HL-60 (cell line): ENCODE measurements around the gene NKD1.
"Not testable (repeated sequence)": the region's sequence is repeated elsewhere in the genome, so short reads cannot be mapped to it uniquely, and the experiment has no call there.

Experiments used
- DNase-seq, 2 experiments: peaks; one replicate each; pipeline ENCODE4 v3.0.0-alpha.2; 2010 to 2020; ENCODE audit warnings: low read depth in 1 of 2, low spot score in 1 of 2
- H3K27ac ChIP-seq: fragments of 250-450 bp; sonication (Bioruptor Pico); replicated peaks from 2 replicates; pipeline ENCODE4 v1.5.1; 2020; ENCODE audit warnings: mild to moderate bottlenecking, moderate library complexity
- H3K27me3 ChIP-seq: fragments of 250-450 bp; sonication (Bioruptor Pico); 2 replicates; pipeline ENCODE4 v1.5.1; 2021; ENCODE audit warnings: mild to moderate bottlenecking, moderate library complexity; ENCODE audit not compliant: insufficient read depth, poor library complexity, severe bottlenecking
- H3K4me3 ChIP-seq: replicated peaks from 2 replicates; pipeline ENCODE4 v1.5.1; 2011; ENCODE audit warnings: mild to moderate bottlenecking, control low read depth, low read length; ENCODE audit not compliant: insufficient read depth
- CTCF ChIP-seq: IDR thresholded peaks from one replicate; pipeline ENCODE4 v1.5.1; 2011; ENCODE audit warnings: low read length, control low read depth, inconsistent platforms; ENCODE audit not compliant: insufficient read depth
- GABPA ChIP-seq: IDR thresholded peaks from 2 replicates; pipeline ENCODE4 v1.6.1; 2012; ENCODE audit warnings: low read depth
- POLR2AphosphoS5 ChIP-seq: IDR thresholded peaks from 2 replicates; pipeline ENCODE4 v1.6.1; 2012; ENCODE audit warnings: low read depth
- REST ChIP-seq: IDR thresholded peaks from 2 replicates; pipeline ENCODE4 v1.6.1; 2012; ENCODE audit warnings: low read depth; ENCODE audit not compliant: insufficient replicate concordance
- SPI1 ChIP-seq: IDR thresholded peaks from 2 replicates; pipeline ENCODE4 v1.6.1; 2012; ENCODE audit warnings: low read depth, mild to moderate bottlenecking, borderline replicate concordance

NKD1 gene

DNA sequence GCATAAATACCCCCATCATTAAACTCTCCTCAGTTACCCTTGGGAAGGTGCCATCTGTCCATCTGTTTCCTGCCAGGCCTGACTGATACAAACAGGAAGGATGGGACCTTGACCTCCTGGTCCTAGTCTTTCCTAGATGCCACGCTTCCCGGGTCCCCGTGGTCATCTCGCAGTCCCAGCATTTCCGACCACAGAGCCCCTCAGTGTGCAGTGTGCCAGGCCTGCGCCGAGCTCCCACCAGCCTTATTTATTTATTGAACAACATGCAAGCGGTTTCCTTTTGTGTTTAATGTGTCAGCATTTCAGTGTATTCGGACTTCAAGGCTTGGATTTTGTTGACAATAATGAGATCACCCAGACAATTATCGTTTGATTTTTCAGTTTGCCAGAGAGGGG is 45.6 kb upstream of the NKD1 start:
- Histone ChIP-seq H3K4me3 (no peak overlapping the region), H3K27me3 (no peaks in the 10 kb centered on the region), H3K27ac (no peak overlapping the region)
- no peak for TF ChIP-seq CTCF
- TF ChIP-seq GABPA: no peak
- TF ChIP-seq REST: no peak
- TF ChIP-seq POLR2AphosphoS5: no peak
- TF ChIP-seq SPI1: no peak
- DNase-seq: no peak

DNA sequence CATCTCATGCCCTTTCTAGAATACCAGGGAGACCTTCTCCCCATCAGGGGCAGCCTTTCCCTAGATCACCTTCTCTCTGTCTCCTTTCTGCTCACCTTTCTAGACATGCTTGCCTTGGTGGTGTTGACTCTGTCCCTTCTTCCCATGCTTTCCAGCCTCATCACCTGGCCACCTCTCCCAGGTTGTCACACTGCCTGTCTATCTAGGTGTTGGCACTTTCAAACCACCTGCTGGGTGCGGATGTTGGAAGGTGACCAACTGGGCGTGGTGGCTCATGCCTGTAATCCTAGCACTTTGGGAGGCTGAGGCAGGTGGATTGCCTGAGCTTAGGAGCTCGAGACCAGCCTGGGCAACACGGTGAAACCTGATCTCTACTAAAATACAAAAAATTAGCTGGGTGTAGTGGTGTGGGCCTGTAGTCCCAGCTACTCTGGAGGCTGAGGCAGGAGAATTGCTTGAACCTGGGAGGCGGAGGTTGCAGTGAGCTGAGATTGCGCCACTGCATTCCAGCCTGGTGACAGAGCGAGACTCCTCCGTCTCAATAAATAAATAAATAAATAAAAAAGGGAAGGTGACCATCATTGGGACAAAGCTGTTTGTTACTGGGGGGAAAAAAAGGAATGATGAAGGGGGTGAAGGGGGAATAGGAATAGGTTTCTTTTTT is 44.2 kb upstream of the NKD1 start:
- H3K4me3 ChIP-seq, DNase-seq, H3K27me3 ChIP-seq, H3K27ac ChIP-seq: not testable (repeated sequence)

DNA sequence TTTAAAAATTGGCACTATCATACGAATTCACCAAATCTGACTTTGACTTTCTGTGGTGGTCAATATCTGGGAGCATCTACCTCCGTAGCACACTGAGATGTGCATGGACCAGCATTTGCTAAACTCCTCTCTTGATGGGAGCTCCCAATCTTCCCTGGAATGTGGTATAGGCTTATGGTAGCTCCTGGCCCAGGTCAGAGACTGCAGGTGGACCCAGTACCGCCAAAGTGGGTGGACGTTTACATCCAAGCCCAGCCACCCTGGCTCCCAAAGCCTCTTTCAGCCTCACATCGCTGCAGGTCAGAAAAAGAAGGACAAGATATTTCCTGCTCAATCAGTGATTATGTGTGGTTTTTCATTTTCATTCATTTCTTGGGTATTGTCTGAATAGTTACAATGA is 43.1 kb upstream of the NKD1 start:
- DNase-seq: no peak
- TF ChIP-seq CTCF (no peak), POLR2AphosphoS5 (no peak), SPI1 (no peak)
- Histone ChIP-seq H3K27ac (no peak overlapping the region), H3K4me3 (no peak overlapping the region), H3K27me3 (no peaks in the 10 kb centered on the region)

GRCh38 chr16:50505714-50506542 is 42.3 kb upstream of the NKD1 start:
- no peak for TF ChIP-seq CTCF
- TF ChIP-seq POLR2AphosphoS5: no peak
- no peak for TF ChIP-seq REST
- TF ChIP-seq SPI1: no peak
- no peak for TF ChIP-seq GABPA
- Histone ChIP-seq H3K27me3 (no peaks in the 10 kb centered on the region), H3K4me3 (no peak overlapping the region), H3K27ac (no peak overlapping the region)
- DNase-seq: no peak
